ENCODE data around the gene EHD4.

- TF ChIP-seq POLR2A (IDR thresholded peaks at IDR 0.05; ENCODE audit: low read length) (no peak), GATA1 (IDR thresholded peaks at IDR 0.05; ENCODE audit: low read depth, low read length) (no peak)
Measured at GRCh38 chr15:41903782-41904181, 68.6 kb downstream of the EHD4 start.

All from erythroblast (primary cell).